ENCODE measurements around the gene ENPP6. TPM values are rescaled to one million over a fixed set of nuclear protein-coding genes. Genes with fewer than 3 reads are reported as not detected.
"Not testable (repeated sequence)": the region's sequence is repeated elsewhere in the genome, so short reads cannot be mapped to it uniquely, and the experiment has no call there.

Gene ENPP6
- total RNA-seq, 1 donor from 2014 or later: not detected

DNA sequence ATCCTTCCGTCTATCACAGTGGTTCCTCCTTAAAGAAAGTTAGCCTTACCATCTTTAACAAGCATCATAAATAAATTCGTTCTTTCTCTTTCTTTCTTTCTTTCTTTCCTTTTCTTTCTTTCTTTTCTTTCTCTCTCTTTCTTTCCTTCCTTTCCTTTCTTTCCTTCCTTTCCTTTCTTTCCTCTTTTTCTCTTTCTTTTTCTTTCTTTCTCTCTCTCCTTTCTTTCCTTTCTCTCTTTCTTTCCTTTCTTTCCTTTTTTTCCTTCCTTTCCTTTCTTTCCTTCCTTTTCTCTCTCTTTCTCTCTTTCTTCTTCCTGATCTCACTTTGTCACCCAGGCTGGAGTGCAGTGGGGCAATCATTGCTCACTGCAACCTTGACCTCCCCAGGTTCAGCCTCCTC lies 60.4 kb downstream of the ENPP6 start:
- intact Hi-C loops (cut with micrococcal nuclease): no loop called here
- ATAC-seq: no peak
- DNase-seq: no peak

DNA sequence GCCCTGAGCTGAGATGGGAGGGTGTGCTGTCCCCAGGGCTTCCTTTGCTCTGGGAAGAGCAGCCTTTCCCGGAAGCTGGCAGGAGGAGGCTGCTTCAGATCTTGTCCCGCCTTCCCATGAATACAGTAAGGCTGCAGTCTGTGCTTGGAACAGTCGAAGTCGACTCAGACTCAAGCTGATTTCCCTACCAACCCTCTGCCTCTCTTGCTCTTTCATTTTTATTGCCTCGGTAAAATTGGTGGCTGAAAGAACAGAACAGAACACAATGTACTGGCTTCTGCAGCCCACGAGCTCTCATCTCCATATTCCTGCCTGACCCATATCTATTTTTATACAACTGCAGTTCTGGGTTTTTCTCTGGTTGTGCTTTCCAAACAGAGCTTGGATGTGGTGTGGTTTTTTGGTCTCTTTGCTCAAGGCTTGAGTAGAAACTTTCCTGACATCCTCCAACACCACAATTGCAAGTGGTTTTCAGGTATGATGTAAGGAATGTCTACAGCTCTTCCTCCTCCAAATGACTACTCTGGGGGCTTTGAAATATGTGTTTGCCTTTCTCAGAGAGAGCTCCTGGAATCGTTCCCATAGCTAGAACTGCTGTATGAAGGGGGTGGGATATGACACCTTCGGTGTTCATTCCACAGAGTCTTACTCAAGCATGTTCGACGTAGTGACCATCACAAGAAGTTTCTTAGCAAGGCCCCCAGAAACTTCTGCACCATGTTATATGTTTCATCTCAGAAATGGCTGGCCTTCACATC lies 61.3 kb downstream of the ENPP6 start:
- intact Hi-C loops (cut with micrococcal nuclease): no loop called here
- peak; percentile 88 for ATAC-seq
- DNase-seq: no peak

DNA sequence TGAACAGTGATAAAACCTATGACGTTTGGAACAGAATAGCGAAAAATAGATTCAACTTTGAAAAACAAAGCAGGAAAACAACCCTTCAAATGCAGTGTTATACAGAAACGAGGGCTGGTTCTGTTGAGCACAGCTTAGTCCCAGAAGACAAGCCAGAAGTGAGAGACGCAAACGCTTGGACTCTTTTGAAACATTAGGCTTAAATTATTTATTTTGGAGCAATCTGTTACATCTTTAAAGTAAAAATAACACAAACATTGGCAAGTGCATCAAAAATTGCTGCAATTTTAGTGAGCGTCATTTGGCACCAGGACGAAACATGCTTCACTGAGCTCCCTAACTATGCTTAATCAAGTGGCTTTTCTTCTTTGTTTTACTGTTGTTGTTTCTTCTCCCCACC lies 63.5 kb downstream of the ENPP6 start:
- ATAC-seq (peak; percentile 49), DNase-seq (no peak)
- intact Hi-C loops (cut with micrococcal nuclease): no loop called here

DNA sequence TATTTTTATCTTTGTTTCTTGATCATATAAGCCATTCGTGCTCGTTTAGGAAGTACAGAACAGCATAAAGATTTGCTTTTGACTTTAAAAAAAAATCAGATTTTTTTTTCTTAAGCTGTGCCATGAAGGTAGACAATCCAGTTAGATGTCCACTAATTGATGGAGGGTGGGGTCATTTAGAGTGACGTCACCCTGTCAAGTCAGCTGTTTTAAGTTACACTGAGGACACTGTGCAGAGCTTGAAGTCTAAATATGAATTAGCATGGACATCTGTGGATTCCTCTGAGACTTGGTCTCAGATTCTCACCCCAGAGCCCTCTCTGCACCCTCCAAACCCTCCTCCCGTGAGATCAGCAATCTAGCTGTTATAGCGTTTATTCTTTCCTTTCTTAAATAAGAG lies 63.9 kb downstream of the ENPP6 start:
- intact Hi-C loops (cut with micrococcal nuclease): no loop called here
- ATAC-seq: no peak
- DNase-seq: no peak

DNA sequence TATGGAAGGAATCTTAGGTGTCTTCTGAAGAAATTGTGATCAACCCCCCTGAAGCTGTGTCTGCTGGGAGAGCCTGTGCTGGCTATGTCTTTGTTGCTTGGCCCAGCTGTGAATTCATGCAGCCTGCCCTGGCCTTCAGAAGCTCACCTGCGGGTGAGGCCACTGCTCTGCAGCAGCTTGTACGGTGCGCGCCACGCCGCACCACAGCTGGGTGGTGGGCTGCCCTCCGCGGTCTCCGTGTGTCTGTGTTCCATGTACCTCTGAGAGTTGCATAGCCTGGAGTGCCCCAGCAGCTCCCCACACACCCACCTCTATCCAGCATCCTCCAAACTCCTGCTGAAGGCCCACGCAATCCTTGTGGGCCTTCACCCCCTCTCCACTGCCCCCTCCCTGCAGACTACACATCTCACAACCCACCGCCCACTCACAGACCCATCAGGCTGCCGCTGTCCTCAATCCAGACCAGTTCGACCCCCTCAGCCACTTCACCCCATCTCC lies 65.6 kb downstream of the ENPP6 start:
- DNase-seq (no peak), ATAC-seq (no peak)
- intact Hi-C loops (cut with micrococcal nuclease): no loop called here

DNA sequence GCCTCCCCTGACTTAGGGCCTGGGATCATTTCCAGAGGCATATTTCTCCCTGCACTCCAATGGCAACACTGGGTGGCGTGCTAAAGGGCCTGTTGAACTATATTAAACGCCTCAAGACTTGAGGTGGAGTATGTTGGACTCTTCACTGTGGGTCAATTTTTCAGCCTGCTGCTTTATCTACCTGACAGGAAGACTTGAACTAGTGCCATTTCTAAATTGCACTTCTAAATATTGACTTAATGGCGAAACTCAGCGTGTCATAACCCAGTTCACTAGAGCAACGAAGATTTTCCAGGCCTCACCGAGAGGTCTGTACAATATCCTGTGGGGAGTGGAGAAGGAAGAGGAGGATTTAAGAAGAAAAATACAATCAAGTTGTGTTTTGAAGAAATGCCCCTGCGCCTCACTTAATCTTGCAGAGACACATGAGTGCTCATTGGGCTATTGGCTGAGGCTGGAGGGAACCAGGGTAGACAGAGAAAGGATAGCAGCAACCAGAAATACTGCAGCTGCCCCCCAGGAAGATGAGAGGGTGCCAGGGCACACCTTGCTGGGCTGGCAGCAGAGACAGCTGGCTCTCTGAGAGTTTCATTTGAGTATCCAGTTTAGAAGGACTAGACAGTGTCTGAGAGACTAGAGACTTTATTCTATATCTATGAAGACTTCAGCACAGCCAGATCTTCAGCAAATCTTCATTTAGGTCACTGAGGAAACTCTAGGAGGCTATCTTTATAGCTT lies 67.4 kb downstream of the ENPP6 start:
- no peak for ATAC-seq
- DNase-seq: no peak
- intact Hi-C loops (cut with micrococcal nuclease): no loop called here

DNA sequence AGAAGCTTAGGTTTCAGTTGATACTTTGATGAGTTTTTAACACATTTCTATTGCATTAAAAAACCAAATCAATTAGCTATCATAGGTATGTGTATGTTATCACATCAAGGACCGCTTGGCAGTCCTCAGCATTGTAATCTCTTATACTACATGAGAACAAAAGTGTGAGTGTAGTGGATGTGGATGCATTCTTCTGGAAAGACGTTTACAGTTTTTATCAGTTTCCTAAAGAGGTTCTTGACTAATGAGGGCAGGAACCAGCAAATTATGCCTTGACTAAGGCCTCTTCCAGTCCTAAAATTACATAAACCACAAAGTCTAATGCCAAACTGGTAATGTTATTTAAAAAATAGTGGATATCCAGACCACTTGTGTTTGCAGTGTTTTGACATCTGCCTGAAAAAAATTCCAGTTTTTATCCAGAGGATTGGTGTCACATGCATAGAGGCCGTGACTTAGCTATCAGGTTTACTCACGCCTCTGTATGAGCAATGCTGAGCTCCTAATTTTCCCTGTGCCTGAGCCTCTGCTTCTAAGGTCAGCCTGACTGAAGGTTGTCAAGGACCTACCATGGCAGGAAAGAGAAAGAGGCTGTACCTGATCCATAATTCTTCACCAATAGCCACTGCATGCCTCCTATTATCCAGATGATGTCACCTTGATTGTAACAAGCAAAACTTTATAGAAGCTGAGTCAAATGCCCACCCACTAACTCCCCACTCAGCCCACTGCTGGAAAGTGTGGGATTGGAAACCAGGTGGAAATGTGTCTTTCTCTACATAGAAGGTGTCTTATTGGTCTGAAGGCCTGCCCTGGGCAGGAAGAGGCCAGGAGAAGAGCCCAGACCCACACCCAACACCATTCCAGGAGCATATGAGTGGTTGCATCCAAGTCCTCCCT lies 68.7 kb downstream of the ENPP6 start:
- peak; percentile 39 for ATAC-seq

DNA sequence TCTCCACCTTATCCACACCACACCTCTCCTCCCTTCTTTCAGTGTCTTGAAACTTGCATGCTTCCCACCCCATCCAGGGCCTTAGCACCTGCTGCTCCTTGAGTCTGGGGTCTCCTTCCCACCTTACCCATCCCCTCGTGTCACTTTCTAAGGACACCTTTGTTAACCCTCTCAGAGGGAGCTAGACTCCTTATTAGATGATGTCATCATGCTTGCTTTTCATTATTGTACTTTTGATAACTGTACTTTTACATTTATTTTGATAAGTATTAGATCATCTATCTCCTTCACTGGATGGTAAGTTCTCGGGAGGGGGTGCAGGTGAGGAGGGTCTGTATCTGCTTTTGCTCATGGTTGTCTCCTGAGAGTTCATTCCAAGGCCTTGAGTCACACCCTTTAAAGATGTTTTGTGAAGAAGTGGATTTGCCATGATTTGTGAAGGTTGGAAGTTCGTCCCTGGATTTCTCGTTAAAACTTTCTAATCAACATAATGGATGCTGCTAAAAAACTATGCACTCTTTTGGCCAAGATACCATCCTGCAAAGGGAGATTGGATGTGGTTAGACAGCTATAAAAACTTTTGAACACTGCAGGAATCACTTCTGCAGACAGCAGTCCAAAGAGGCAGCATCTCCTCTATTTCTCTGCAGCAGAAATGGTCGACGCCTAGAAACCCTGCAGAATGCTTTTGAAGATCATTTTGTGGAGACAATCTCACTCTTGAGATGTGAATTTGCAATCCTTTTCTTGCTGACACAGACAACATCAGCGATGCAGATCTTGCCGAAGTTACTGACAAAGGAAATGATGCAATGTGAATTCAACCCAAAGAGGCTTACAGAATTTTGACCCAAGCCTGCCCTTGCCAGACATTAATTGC lies 69.6 kb downstream of the ENPP6 start:
- intact Hi-C loops (cut with micrococcal nuclease): no loop called here
- DNase-seq (no peak), ATAC-seq (no peak)

More for the DNA sequence above, 68.7 kb downstream of the ENPP6 start:
- DNase-seq: no peak
- intact Hi-C loops (cut with micrococcal nuclease): no loop called here

DNA sequence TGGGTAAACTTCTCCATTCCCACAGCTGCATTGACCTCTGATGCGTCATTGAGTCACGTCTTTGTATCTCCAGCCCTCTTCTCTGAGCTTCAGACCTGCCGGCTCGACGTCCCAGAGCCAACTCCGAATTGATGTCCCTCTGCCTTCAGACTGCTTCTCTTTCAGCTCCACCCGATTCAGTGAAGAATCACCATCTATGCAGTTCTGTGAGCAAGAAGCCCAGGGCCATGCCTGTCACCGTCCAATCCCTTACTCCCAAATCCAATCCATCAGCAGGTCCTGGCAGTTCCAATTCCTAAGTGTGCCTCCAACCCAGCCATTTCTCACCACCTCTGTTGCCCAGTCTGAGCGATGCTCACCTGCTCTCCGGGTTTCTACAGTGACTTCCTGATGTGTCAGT lies 70.7 kb downstream of the ENPP6 start:
- intact Hi-C loops (cut with micrococcal nuclease): no loop called here
- DNase-seq: no peak

DNA sequence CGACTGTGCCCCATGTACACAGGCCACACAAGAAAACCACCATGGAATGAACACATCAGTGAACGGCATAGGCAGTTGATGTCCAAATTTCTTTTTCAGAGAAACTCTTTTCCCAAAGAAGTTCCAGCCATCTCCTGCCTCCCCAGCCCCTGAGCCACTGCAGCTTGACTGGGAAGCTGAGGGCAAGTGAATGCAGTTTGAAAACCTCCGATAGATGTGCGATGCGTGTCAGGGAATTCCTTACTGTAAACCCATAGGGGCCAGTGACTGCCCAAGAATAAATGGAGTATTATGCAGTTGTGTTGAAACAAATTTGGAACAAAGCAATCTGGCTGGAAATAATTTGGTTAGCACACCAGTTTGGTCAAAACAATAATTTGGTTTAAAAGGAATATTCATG lies 72.1 kb downstream of the ENPP6 start:
- no peak for DNase-seq
- no peak for ATAC-seq
- intact Hi-C loops (cut with micrococcal nuclease): no loop called here

More for the DNA sequence above, 70.7 kb downstream of the ENPP6 start:
- no peak for ATAC-seq

DNA sequence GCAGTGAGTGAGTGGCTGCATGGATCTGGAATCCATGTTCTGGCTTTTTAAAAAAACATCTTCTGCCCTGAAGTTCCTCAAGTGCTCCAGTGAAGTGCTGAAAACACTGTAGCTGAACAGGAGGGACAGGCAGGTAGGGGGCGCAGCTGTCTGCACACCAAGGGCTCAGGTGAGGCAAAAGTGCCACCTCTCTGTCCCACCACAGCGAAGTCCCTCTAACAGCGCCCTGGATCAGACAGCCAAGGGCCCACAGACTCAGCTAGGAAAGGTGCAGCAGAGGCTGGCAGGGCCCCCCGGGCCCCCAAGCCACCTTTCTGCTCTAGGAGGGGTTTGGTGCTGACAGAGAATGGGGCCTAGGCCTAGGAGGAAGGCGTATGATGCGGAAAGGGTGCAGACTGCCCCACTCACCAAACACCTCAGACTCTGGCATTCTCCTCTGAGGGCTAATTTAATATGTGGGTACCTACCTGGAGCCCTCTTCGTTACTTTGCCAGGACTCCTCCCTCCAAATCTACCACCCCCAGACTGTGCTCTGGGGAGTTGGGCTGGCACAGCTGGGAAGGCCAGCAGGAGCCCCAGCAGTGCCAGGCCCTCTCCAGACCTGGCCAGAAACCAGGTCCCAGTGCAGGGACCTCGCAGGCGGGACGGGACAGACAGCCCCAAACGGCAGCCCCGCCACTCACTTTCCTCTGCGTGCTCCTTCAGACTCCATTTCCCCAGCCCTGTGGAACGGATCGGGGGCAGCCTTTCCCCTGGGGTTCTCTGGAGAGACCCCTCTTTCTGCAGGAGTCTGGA lies 73.7 kb downstream of the ENPP6 start:
- ATAC-seq: peak; percentile 67

DNA sequence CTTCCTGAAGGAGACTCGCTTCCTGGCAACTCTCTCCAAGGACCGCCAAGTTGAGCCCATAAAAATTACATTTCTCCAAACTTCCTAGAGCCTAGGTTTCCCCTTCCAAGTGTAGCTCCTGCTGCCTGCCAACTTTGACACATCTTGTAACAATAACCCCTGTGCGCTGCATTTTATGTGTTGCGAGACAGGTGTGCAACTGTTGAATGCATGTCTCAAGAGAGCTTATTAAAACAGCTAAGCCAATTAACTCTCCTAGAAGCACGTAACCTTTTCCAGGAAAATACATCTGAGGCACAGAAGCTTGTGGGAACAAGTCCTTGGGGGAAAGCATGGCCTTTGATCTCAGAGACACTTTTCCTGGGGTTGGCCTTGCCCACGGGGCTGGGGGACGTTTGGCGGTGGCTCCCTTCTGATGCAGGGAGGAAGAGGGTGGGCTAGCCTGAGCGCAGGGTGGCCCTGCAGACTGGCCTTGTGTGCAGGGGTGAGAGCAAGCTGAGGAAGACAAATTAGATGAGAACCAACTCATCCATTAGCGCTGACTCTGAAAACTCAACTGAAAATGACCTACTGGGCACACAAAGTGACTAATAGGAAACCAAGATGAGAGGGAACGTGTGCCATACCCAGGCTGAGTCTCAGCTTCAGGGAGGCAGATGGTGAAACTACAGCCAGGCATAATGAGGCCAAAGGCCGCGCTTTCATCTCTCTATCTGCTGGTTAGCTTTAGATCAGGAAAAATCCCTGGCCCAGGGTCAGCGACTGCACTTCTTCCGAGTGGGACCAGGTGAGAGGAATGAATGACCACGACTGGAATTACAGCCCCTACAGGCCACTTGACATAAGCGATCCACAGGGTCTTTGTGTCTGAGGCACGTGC lies 75.3 kb downstream of the ENPP6 start:
- intact Hi-C loops (cut with micrococcal nuclease): no loop called here
- DNase-seq (no peak), ATAC-seq (no peak)

More for the DNA sequence above, 73.7 kb downstream of the ENPP6 start:
- peak; percentile 53 for DNase-seq
- intact Hi-C loops (cut with micrococcal nuclease): no loop called here

DNA sequence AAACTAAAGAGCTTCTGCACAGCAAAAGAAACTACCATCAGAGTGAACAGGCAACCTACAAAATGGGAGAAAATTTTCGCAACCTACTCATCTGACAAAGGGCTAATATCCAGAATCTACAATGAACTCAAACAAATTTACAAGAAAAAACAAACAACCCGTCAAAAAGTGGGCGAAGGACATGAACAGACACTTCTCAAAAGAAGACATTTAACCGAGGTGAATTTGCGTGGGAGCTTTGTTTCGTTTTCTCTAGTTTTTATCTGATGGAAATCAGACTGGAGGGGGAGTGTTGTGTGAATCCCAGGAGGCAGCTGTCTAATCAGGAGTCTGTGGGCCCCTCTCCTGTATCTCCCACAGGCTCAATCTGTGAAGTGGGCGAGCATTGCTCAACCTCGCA lies 76.8 kb downstream of the ENPP6 start:
- DNase-seq; intact Hi-C loops (cut with micrococcal nuclease); ATAC-seq: not testable (repeated sequence)

DNA sequence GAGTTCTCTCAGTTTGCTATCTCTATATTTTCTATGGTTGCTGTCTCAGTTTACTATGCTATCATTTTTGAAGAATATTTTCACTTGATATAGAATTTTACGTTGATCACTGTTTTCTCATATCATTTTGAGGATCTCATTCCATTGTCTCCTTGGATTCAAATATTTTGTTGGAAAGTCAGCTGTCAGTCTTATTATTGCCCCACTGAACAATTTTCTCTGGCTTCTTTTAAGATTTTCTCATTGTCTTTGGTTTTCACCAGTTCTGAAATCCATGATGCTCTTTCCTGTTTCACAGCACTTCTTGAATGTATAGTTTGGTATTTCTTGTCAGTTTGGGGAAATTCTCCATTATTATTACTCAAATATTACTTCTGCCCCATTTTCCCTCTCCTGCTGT lies 81.1 kb downstream of the ENPP6 start:
- ATAC-seq (no peak), DNase-seq (no peak)
- intact Hi-C loops (cut with micrococcal nuclease): no loop called here

DNA sequence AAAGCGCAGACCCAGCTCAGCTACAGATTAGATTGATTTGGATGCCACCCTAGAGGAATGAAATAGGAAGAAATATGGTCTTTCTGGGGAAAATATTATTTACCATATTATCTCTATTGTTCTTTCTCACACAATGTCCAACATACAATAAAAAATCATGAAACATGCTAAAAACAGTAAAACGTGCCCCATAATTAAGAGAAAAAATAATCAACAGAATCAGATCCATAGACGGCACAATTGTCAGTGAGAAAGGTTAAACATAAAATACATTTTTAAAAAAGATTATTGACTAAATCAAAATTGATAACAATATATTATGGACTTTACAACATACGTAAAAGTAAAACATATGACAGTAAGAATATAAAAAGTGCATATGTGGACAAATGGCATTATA lies 90.9 kb downstream of the ENPP6 start:
- intact Hi-C loops (cut with micrococcal nuclease): no loop called here
- DNase-seq (no peak), ATAC-seq (no peak)

DNA sequence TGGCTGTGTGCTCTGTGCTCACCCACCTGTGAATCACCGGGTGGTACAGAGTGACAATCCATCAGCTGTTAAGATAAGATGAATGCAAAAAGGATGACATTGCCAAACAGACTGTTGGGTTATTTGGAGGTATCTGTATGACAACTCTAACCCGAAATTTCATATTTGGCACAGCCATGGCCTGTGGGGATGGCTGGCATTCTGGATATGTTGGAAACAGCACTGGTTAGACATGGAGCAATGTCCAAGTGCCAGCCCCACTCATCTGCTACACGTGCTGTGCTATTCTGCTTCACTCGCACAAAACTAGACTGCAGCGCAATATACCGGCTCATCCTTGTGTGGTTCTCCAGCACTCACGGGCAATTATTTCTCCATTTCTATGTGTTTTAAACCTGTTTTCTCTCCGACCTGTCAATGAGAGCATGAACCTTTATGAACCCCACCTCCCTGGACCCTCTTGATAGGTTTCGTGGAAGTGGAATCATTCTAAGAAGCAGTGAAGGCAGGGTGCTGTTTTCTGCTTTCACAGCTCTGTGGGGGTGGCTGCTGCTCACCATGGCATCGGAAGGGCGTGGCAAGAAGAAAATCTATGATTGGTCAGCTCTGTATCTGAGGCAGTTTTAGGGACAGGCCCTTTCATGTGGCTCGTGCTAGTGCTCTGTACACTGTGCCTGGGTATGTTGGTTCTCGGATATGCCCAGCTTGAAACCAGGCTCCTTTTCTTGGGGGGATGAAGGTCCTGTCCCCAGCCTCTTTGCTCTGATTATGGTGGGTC lies 94.9 kb downstream of the ENPP6 start:
- intact Hi-C loops (cut with micrococcal nuclease): no loop called here
- ATAC-seq: no peak

More for the DNA sequence above, 94.9 kb downstream of the ENPP6 start:
- DNase-seq: no peak

Data from left ventricle myocardium superior (tissue), 1 donor.